Spleen (tissue), 11 donors: ENCODE measurements around the gene ARHGAP20. TPM values are rescaled to one million over a fixed set of nuclear protein-coding genes. Genes with fewer than 3 reads are reported as not detected.
A peak's percentile ranks its signal among the peaks of the same experiment; 100 is the strongest.

Experiments
- DNase-seq: peaks from one replicate; pipeline ENCODE4 v3.0.0-alpha.2; 2020
- H3K27ac ChIP-seq, 8 donors: fragments of 200-600 bp; sonication (generic) in 7 of 8; 1 replicate in 4 of 8; 2 replicates in 4 of 8; pipeline versions ENCODE4 v1.5.0 to v1.8.0; 2016 to 2021; ENCODE audit warnings: inconsistent platforms in 4 of 8, mild to moderate bottlenecking in 4 of 8, moderate library complexity in 1 of 8
- H3K27me3 ChIP-seq, 7 donors: fragments of 200-600 bp; sonication (generic) in 6 of 7; replicated peaks in 1 of 7; 1 replicate in 4 of 7; 2 replicates in 3 of 7; pipeline versions ENCODE4 v1.5.0 to v1.8.0; 2016 to 2021; ENCODE audit warnings: inconsistent platforms in 3 of 7, mild to moderate bottlenecking in 1 of 7
- H3K36me3 ChIP-seq, 6 donors: fragments of 200-600 bp; sonication (generic) in 5 of 6; 1 replicate in 4 of 6; 2 replicates in 2 of 6; pipeline versions ENCODE4 v1.5.0 to v1.8.0; 2016 to 2021; ENCODE audit warnings: inconsistent platforms in 2 of 6
- H3K4me1 ChIP-seq, 6 donors: fragments of 200-600 bp; sonication (generic) in 5 of 6; 1 replicate in 3 of 6; 2 replicates in 3 of 6; pipeline versions ENCODE4 v1.5.0 to v1.8.0; 2016 to 2021; ENCODE audit warnings: inconsistent platforms in 3 of 6
- H3K4me3 ChIP-seq, 8 donors: fragments of 200-600 bp; sonication (generic) in 7 of 8; 1 replicate in 4 of 8; 2 replicates in 4 of 8; pipeline versions ENCODE4 v1.5.0 to v1.8.0; 2016 to 2021; ENCODE audit warnings: inconsistent platforms in 4 of 8, mild to moderate bottlenecking in 4 of 8, moderate library complexity in 2 of 8
- H3K9me3 ChIP-seq, 8 donors: fragments of 200-600 bp; sonication (generic) in 7 of 8; 1 replicate in 4 of 8; 2 replicates in 4 of 8; pipeline versions ENCODE4 v1.5.0 to v1.8.0; 2016 to 2021; ENCODE audit warnings: inconsistent platforms in 4 of 8
- CTCF ChIP-seq, 11 experiments: fragments of 200-600 bp in 7 of 11; fragments of 450-650 bp in 4 of 11; sonication (generic) in 4 of 11; IDR thresholded peaks in 8 of 11; conservative IDR thresholded peaks in 3 of 11; 1 replicate in 7 of 11; 2 replicates in 4 of 11; pipeline versions ENCODE4 v1.4.0 to v1.8.0; 2016 to 2021; ENCODE audit warnings: antibody characterized with exemption in 11 of 11, inconsistent platforms in 4 of 11, mild to moderate bottlenecking in 1 of 11
- POLR2A ChIP-seq, 3 donors: fragments of 450-650 bp; IDR thresholded peaks; one replicate each; pipeline ENCODE4 v1.5.1; 2017; ENCODE audit warnings: antibody characterized with exemption in 3 of 3, mild to moderate bottlenecking in 1 of 3
- POLR2AphosphoS5 ChIP-seq, 3 donors: sonication (generic); formaldehyde crosslinking; IDR thresholded peaks; one replicate each; pipeline ENCODE4 v1.5.1; 2017; ENCODE audit warnings: antibody characterized with exemption in 3 of 3
- WGBS, 5 donors: extraction: QIAGEN DNeasy Blood & Tissue Kit in 3 of 5; methylation state at CpG; one replicate each; pipeline versions ENCODE4 v1.1.5 to v1.1.7; 2013 to 2018; 5-methylcytosine and 5-hydroxymethylcytosine counted together
- intact Hi-C: fragments of 100-400 bp; cut with DNase I; formaldehyde crosslinking; loops from one replicate; pipeline ENCODE4 v1.15.0; 2023; ENCODE audit warnings: low total_unique reads
- polyA plus RNA-seq, 3 donors: library from polyadenylated mRNA; stranded (reverse); fragments of 200-250 nt; gene quantifications; one replicate each; pipeline ENCODE4 v1.2.1, GENCODE V29; 2013
- total RNA-seq, 7 donors: library from RNA; depleted of rRNA in 3 of 7; stranded (reverse); fragments of >200 nt in 3 of 7; fragmentation: NEBNext Ultra II Directional in 4 of 7; extraction: Animal tissue kit (Norgen Biotek cat#: 25700) in 4 of 7; gene quantifications; one replicate each; pipeline versions ENCODE4 v1.1.0 to v1.2.1, GENCODE V29; 2016 to 2021
- donor health status: healthy with polysubstance abuse.
- donor health status: DM: no; HTN: no; CAD: no; lungs with moderate emphysema.
- donor health status: DM: no; HTN: no; CAD: no.
- donor health status: Bipolar disorder and iron deficiency.
- donor health status: healthy.
- donor health status: DM: no; HTN: no; CAD: no.
- donor health status: DM: yes; HTN: yes; CAD: no.

ARHGAP20 gene
- total and polyA plus RNA-seq, 10 donors, result 0.15 to 11.0 (median 1.5) TPM

GRCh38 chr11:110529043-110529442 is 183.2 kb downstream of the ARHGAP20 start:
- no peak overlapping the region for H3K27ac ChIP-seq
- H3K9me3 ChIP-seq, result peaks cover 0 to 18% (median 11%) of the 10 kb centered on the region in 8 donors
- no peaks in the 10 kb centered on the region for H3K27me3 ChIP-seq
- DNase-seq, result no peak
- no peaks in the 10 kb centered on the region for H3K36me3 ChIP-seq
- no peaks in the 10 kb centered on the region for H3K4me1 ChIP-seq
- H3K4me3 ChIP-seq, result no peak overlapping the region
- TF ChIP-seq CTCF (IDR thresholded peaks at IDR 0.05 in 8 of 11, conservative IDR thresholded peaks at IDR 0.05 in 3 of 11) (peak in 4 of 11 experiments; percentile 12 to 29 (median 26)), POLR2AphosphoS5 (IDR thresholded peaks at IDR 0.05) (no peak)
- intact Hi-C loops, result no loop called here

- intact Hi-C loops, result no loop called here
- no peak for TF ChIP-seq POLR2A (IDR thresholded peaks at IDR 0.05)
- TF ChIP-seq POLR2AphosphoS5 (IDR thresholded peaks at IDR 0.05), result no peak
- no peak for TF ChIP-seq CTCF (IDR thresholded peaks at IDR 0.05 in 8 of 11, conservative IDR thresholded peaks at IDR 0.05 in 3 of 11)
- Histone ChIP-seq H3K4me1 (peaks cover 0 to 9% (median 0%) of the 10 kb centered on the region in 6 donors), H3K36me3 (no peaks in the 10 kb centered on the region), H3K27me3 (no peaks in the 10 kb centered on the region), H3K4me3 (no peak overlapping the region), H3K9me3 (peaks cover 0 to 19% (median 14%) of the 10 kb centered on the region in 8 donors), H3K27ac (no peak overlapping the region)
- 69 to 90% (median 86%) methylated on average over 1 of the region's 1 CpG for WGBS, 5 donors
- no peak for DNase-seq
Measured at GRCh38 chr11:110527146-110527545, 185.1 kb downstream of the ARHGAP20 start.
